Measurements from ENCODE around the gene SORBS2.
"Not testable (repeated sequence)": the region's sequence is repeated elsewhere in the genome, so short reads cannot be mapped to it uniquely, and the experiment has no call there.

The SORBS2 gene

DNA sequence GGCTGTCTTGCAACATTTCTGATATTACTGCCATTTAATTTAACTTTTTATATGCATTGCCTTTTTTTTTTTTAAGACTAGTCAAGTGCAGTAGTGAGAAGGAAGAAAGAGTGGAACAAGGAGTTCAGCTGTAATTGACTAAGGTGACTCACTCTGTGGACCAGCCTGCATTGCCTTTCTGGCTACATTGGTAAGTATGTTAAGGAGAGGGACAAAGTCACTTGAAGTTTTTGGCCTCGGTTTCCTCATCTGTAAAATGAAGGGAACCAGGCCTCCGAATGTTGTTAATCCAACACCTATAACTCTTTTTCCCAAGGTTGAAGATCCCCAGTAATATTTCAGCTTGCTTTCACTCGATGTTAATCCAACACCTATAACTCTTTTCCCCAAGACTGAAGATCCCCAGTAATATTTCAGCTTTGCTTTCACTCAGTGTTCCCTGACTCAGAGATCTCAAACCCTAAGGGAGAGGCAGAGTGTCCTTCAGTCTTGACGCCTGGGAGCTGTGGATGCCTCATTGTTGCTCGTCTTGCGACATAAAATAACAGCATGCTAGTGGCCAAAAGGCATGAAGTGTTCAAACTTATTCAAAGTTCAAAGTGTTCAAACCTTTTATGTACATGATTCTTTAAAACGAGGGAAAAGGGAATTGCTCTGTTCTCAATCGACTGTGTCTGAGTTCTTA lies 102.0 kb downstream of the SORBS2 start:
- no peak for TF ChIP-seq ZFX (IDR thresholded peaks at IDR 0.05; ENCODE audit: borderline replicate concordance)
- TF ChIP-seq, protein P1, sequence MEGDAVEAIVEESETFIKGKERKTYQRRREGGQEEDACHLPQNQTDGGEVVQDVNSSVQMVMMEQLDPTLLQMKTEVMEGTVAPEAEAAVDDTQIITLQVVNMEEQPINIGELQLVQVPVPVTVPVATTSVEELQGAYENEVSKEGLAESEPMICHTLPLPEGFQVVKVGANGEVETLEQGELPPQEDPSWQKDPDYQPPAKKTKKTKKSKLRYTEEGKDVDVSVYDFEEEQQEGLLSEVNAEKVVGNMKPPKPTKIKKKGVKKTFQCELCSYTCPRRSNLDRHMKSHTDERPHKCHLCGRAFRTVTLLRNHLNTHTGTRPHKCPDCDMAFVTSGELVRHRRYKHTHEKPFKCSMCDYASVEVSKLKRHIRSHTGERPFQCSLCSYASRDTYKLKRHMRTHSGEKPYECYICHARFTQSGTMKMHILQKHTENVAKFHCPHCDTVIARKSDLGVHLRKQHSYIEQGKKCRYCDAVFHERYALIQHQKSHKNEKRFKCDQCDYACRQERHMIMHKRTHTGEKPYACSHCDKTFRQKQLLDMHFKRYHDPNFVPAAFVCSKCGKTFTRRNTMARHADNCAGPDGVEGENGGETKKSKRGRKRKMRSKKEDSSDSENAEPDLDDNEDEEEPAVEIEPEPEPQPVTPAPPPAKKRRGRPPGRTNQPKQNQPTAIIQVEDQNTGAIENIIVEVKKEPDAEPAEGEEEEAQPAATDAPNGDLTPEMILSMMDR (IDR thresholded peaks at IDR 0.05), result no peak
- no peak overlapping the region for H3K27ac ChIP-seq

GRCh38 chr4:185708348-185708747 lies 103.6 kb downstream of the SORBS2 start:
- TF ChIP-seq, protein P1 (IDR thresholded peaks at IDR 0.05), result no peak
- no peak for TF ChIP-seq ZFX (IDR thresholded peaks at IDR 0.05; ENCODE audit: borderline replicate concordance)
- H3K27ac ChIP-seq, result no peak overlapping the region

GRCh38 chr4:185707622-185708021 lies 104.4 kb downstream of the SORBS2 start:
- not testable (repeated sequence) for H3K27ac ChIP-seq

DNA sequence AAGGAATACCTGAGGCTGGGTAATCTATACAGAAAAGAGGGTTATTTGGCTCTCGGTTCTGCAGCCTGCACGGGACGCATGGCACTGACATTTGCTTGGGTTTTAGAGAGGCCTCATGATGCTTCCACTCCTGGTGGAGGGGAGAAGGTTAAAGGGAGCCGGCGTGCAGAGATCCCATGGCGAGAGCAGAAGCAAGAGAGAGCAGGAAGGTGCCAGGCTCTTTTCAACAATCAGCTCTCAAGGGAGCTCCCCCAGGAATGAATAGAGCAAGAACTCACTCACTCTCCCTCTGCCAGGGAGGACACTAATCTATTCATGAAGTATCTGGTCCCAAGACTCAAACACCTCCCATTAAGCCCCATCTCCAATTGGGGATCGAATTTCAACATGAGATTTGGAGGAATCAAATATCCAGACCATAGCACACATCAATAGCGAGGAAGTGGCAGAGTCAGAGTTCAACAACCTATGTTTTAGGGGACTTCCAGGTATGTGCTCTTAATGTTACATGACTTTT lies 109.8 kb downstream of the SORBS2 start:
- no peak overlapping the region for H3K27ac ChIP-seq
- no peak for TF ChIP-seq ZFX (IDR thresholded peaks at IDR 0.05; ENCODE audit: borderline replicate concordance)
- TF ChIP-seq, protein P1 (IDR thresholded peaks at IDR 0.05), result no peak

DNA sequence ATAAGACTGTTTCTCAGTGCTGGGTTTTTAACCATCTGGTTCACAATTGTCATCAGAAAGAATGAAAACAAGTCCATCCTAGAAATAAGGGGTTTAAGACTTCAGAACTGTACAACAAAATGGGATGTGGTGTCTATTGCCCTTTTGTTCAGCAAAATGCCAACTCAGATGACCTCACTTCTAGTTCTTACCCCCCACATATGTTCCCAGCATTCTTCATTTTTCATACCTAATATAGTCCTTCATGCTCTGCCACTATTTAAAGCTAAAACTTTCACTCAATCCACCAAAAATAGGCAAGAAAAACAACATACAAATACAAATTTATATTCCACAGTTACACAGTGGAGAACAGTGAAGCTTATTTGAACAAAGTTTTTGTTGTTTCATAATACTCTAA lies 111.4 kb downstream of the SORBS2 start:
- TF ChIP-seq ZFX (IDR thresholded peaks at IDR 0.05; ENCODE audit: borderline replicate concordance), result no peak
- TF ChIP-seq, protein P1 (IDR thresholded peaks at IDR 0.05), result no peak
- H3K27ac ChIP-seq, result no peak overlapping the region

DNA sequence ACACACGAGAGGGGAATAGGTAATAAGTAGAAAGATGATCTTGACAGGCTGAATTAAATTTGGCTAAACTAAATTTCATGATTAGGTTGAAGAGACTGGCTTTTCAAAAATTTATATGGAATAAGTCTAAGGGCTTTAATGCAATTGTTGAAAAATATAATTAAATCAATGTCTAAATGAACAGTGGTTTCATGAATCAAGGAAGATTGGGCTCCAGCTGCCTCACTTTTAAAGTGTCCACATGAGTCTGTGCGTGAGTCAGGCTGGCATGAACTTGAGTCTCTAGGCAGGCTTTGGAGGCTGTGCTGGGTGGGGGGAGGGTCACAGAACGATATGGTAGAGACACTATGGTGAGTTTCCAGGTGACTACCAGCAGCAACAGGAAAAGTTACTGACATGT lies 111.9 kb downstream of the SORBS2 start:
- H3K27ac ChIP-seq, result no peak overlapping the region
- no peak for TF ChIP-seq ZFX (IDR thresholded peaks at IDR 0.05; ENCODE audit: borderline replicate concordance)
- TF ChIP-seq, protein P1 (IDR thresholded peaks at IDR 0.05), result no peak

DNA sequence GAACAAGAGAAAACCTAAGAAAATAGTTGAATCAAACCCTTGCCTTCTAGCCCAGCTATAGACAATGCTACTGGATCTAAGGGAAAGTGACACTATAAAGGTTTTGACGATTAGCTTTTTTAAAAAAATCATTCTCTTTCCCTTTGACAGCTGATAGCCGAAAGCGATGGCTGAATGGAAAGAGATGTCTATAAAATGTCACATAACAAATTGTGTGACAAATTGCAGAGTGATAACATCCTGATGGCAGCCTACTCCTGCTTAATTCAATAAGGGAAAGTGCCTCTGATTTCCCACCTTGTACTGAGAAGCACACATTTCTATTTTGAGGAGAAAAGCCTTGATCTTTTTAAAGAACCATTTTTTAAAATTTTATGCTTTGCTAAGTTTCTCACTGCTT lies 114.5 kb downstream of the SORBS2 start:
- H3K27ac ChIP-seq, result no peak overlapping the region
- no peak for TF ChIP-seq ZFX (IDR thresholded peaks at IDR 0.05; ENCODE audit: borderline replicate concordance)
- TF ChIP-seq, protein P1 (IDR thresholded peaks at IDR 0.05), result no peak

GRCh38 chr4:185695743-185696142 lies 116.3 kb downstream of the SORBS2 start:
- no peak for TF ChIP-seq ZFX (IDR thresholded peaks at IDR 0.05; ENCODE audit: borderline replicate concordance)
- TF ChIP-seq, protein P1 (IDR thresholded peaks at IDR 0.05), result no peak
- H3K27ac ChIP-seq, result no peak overlapping the region
